22Rv1 (cell line): ENCODE results near the gene EIF2B4.

ENCODE experiments used
- H3K27ac ChIP-seq: fragments of 450-650 bp; 2 replicates; pipeline ENCODE4 v1.5.1; 2017
- CTCF ChIP-seq: fragments of 450-650 bp; IDR thresholded peaks from 2 replicates; pipeline ENCODE4 v1.5.1; 2017; ENCODE audit warnings: mild to moderate bottlenecking
- ZFX ChIP-seq: fragments of 450-650 bp; IDR thresholded peaks from 2 replicates; pipeline ENCODE4 v1.6.1; 2017; ENCODE audit warnings: antibody characterized with exemption, borderline replicate concordance

EIF2B4 gene

GRCh38 chr2:27369471-27370025, 590 bp downstream of the EIF2B4 start:
- TF ChIP-seq ZFX = no peak
- TF ChIP-seq CTCF = no peak
- peak overlapping the region; percentile 80 for H3K27ac ChIP-seq

GRCh38 chr2:27363933-27364332, 6.2 kb downstream of the EIF2B4 start:
- H3K27ac ChIP-seq = peak overlapping the region; percentile 20; the same call in 1 of the 2 replicates
- TF ChIP-seq CTCF (no peak), ZFX (no peak)

- TF ChIP-seq ZFX (no peak), CTCF (no peak)
- peak overlapping the region; percentile 20; the same call in 1 of the 2 replicates for H3K27ac ChIP-seq
Measured at GRCh38 chr2:27362678-27363420, 7.3 kb downstream of the EIF2B4 start.

GRCh38 chr2:27356382-27357181, 13.6 kb downstream of the EIF2B4 start, which contains the start of gene GTF3C2:
TSS of gene GTF3C2 (minus strand) at chr2:27356764. CDS start at chr2:27343554, 13,210 bp downstream.
- peak within 1 kb of the TSS; percentile 98 for H3K27ac ChIP-seq
- TF ChIP-seq CTCF (no peak), ZFX (no peak)

- TF ChIP-seq CTCF = no peak
- no peak for TF ChIP-seq ZFX
Measured at GRCh38 chr2:27356056-27356381, 14.1 kb downstream of the EIF2B4 start.

GRCh38 chr2:27354597-27354927, 15.6 kb downstream of the EIF2B4 start:
- no peak overlapping the region for H3K27ac ChIP-seq
- TF ChIP-seq CTCF (no peak), ZFX (no peak)

More at GRCh38 chr2:27356056-27356381, 14.1 kb downstream of the EIF2B4 start:
- H3K27ac ChIP-seq = peak overlapping the region; percentile 98
